HG02981 (cell line): Measurements from ENCODE around the gene SOAT1.

Source experiments
- ATAC-seq: cut with Tn5 transposase; IDR thresholded peaks from one replicate; pipeline ENCODE4 v1.9.1; 2021; ENCODE audit warnings: mild to moderate bottlenecking, moderate library complexity; ENCODE audit not compliant: unreplicated experiment

SOAT1 gene

DNA sequence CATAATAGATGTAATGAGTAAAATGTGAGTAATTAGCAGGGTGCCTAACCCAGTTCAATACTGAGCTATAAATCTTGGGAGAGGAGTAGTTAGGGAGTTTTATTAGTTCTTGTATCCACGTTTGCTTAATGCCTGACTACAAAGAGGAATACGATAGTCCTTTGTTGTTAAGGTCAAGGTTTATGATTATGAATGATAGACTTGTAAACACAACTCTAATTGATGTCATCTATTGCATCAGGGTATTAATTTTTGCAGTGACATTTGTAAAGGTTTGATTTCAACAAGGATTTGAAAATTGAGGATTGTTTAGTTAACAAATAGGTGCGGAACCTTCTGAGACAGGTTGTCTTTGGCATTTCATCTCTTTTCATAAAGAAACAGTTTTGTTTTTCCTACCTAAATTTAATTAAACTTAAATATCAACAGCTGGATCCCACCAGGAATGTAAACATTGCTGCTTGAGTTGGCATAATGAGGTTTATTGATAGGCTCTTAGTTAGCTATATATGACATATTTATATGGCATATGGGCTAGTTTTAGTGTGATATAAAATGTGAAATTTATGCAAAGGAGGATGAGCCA is 9.7 kb downstream of the SOAT1 start:
- no peak for ATAC-seq

DNA sequence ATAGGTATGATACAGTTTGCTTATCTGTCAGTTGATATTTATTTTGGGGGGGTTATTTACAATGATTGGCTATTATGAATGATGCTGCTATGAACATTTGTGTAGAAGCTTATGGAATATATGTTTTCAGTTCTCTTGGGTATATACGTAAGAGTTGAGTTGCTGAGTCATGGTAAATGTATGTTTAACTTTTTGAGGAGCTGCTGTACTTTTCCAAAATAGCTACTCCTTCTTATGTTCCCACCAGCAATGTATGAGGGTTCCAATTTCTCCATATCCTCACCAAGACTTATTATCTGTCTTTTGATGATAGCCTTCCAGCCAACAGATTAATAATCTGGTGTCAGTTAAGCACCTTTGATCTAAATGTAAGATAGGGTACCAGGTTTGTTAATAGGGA is 11.9 kb downstream of the SOAT1 start:
- ATAC-seq: no peak

DNA sequence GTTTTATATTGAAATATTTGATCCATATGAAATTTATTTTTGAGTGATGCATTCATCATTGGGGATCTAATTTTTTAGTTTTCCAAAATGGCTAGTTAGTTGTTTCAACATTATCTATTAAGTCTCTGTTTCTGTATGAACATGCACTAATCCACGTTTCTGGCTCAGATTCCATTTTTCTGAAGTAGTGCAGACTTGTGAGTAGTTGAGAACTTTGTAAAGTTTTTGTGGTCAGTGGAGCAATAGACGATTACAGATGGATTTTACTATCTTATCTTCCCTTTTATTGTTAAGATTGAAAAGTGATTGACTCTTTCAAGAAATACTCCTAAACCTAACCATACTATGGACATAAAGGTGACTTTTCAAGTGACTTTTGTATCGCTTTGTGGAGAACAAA is 16.7 kb downstream of the SOAT1 start:
- ATAC-seq: no peak

DNA sequence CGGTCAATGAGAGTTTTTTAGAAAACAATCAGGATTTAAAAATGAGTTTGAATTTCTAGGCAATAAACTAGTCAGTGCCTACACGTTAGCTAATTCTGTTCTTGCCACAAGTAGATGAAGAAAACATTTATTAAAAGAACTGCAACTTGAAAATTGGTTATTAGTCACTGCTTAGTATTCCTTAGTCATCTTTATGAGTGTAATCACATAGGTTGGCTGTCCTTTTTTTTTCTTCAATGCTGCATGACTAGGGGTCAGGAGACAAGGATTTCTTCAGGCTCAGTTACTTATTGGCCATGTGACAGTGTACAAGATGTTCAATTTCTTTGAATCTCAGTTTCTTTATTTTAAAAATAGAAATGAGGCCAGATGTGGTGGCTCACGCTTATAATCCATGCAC is 17.1 kb downstream of the SOAT1 start:
- no peak for ATAC-seq

GRCh38 chr1:179311149-179311700 is 17.6 kb downstream of the SOAT1 start:
- no peak for ATAC-seq

GRCh38 chr1:179313004-179313403 is 19.4 kb downstream of the SOAT1 start:
- ATAC-seq: no peak

- ATAC-seq: no peak
Observed at GRCh38 chr1:179314928-179315327, 21.3 kb downstream of the SOAT1 start.

GRCh38 chr1:179318491-179318890 is 24.9 kb downstream of the SOAT1 start:
- no peak for ATAC-seq

DNA sequence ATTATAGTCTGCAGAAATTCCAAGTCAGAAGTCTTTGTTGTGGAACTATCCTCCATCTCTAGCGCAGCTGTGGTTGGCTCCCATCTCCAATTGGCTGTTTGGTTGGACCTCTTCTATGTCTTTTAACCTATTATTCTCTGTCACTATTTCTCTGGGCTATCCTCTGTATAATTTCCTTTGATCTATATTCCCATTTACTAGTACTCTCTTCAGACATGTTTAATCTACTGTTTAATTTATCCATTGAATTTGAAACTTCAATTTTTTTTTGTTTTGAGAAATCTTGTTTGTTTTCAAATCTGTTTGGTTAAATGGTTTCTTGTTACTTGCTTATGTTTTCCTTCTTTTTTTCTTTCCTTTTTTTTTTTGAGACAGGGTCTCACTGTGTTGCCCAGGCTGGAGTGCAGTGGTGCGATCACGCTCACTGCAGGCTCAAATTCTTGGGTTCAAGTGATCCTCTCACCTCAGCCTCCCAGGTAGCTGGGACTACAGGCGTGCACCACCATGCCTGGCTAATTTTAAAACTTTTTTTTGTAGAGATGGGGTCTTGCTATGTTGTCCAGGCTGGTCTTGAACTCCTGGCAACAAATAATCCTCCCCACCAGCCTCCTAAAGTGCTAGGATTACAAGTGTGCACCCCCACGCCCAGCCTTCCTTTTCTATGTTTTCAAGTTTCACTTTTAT is 28.1 kb downstream of the SOAT1 start:
- no peak for ATAC-seq

- ATAC-seq: no peak
Observed at GRCh38 chr1:179322557-179322956, 29.0 kb downstream of the SOAT1 start.

DNA sequence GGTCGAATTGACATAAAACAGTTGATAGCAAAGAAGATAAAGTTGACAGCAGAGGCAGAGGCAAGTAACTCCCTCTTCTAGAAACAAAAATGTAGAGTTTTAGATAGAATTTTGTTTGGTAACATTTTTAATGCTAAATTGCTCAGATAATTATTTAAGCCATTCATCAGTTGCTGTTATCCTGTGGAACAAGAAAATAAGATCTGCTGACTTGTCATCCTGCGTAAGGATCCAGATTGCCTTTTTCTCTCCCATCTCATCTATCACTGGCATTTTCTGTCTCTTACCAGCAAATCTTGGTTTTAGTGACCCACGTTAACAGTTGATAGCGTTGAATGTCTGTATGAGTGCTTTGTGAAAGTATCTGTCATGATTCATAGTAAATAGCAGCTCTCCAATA is 29.8 kb downstream of the SOAT1 start:
- no peak for ATAC-seq

DNA sequence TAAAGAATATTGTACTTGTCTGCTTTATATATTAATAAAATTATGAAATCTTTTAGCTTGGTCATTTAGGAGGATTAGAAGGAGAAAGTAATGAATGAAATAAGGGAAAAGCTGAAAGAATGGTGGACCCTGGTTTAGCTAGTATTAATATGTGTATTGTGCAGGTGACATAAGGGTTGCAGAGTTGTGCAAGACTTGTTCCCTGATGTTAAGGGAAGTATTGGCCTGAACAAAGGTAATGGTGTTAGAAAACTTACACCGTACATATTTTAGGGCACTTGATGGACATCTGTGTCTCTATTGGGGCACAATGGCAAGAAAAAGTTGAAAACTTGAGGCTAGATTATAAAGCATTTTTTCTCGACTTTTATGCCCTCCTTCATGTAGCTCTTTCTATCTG is 32.2 kb downstream of the SOAT1 start:
- no peak for ATAC-seq

DNA sequence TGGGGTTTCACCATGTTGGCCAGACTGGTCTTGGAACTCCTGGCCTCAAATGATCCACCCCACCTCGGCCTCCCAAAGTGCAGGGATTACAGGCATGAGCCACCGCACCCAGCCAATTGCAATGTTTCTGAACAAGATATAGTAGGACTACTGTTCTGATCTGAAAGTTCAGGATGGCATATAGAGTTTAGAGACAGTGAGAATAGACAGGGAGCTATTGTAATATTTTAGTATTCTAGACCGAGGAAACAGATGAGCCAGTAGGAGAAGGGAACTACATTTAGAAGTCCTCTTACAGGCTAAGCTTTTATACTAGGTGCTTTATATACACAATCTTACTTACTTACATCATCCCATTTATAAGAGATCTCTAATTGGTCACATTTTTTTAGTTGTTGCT is 33.1 kb downstream of the SOAT1 start:
- ATAC-seq: no peak

GRCh38 chr1:179327196-179327595 is 33.6 kb downstream of the SOAT1 start:
- ATAC-seq: no peak

GRCh38 chr1:179327679-179328078 is 34.1 kb downstream of the SOAT1 start:
- no peak for ATAC-seq

DNA sequence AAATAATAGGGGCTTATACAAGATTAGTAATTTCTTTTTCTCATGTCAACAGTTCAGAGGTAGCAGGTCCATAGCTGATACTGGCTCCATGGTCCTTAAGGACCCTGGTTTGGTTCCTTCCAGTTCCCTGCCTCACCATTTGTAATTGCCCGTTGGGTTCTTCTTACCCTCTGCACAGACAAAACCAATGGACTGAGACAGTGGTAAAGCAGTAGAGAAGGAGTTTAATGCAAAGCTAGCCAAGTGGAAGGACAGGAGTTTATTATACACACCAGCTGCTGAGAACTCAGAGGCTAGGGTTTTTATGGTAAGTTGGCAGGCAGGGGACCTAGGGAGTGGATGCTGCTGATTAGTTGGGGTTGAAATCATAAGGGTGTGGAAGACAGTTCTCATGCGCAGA is 36.3 kb downstream of the SOAT1 start:
- no peak for ATAC-seq

DNA sequence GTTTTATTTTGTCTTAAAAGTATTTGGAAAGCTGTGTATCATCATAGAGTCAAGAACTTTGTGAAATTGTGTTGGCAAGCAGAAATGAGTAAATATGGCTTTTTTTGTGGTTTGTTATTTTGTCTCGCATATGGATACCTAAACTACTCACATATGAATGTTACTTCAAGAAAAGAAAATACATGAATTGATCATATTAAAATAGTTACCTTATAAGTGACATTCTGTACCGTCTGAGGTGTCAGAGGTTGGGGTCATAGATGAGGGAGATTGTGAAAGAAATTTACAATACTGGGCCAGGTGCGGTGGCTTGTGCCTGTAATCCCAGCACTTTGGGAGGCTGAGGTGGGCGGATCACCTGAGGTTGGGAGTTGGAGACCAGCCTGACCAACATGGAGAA is 40.8 kb downstream of the SOAT1 start:
- ATAC-seq: no peak

- ATAC-seq: no peak
Observed at GRCh38 chr1:179337288-179337687, 43.7 kb downstream of the SOAT1 start.

GRCh38 chr1:179337942-179338560 is 44.5 kb downstream of the SOAT1 start:
- no peak for ATAC-seq

- ATAC-seq: no peak
Observed at GRCh38 chr1:179340918-179341317, 47.3 kb downstream of the SOAT1 start.

DNA sequence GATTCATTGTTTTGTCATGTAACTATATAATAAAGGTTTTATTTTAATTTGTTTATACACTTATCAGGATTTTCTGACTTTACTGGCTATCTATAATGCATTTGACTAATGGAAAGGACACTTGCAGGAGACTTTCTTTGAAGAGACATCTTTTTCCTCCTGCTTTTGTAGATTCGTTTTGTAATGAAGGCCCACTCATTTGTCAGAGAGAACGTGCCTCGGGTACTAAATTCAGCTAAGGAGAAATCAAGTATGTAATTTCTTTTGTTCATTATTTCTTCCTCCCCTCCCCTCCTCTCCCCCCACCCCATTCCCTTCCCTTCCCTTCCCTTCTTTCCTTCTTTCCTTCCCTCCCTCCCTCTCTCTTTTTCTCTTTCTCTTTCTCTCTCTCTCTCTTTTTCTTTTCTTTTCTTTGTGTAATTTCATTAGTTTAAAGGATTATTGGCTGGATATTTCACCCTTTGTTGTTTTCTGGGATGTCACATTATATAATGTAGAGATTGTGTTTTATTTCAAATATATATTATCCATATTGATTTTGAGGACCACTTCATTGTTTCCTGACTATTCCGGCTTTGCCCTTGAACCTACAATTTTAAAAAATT is 48.4 kb downstream of the SOAT1 start:
- ATAC-seq: no peak
